NT2/D1 (cell line): ENCODE results near the gene FAM20C.

ENCODE experiments used
- SUZ12 ChIP-seq: IDR thresholded peaks from 2 replicates; pipeline ENCODE4 v1.6.1; 2011; ENCODE audit not compliant: insufficient read length, insufficient read depth; ENCODE audit errors: extremely low read depth
- YY1 ChIP-seq: IDR thresholded peaks from 2 replicates; pipeline ENCODE4 v1.6.1; 2011; ENCODE audit not compliant: insufficient read length, insufficient read depth

GRCh38 chr7:247636-248035, 55.3 kb downstream of the FAM20C start:
- no peak for TF ChIP-seq YY1
- no peak for TF ChIP-seq SUZ12
